Liver (tissue), 9 donors: ENCODE results near the gene ESRRB. TPM values are rescaled to one million over a fixed set of nuclear protein-coding genes. Genes with fewer than 3 reads are reported as not detected.

ENCODE experiments used
- DNase-seq: peaks from one replicate; pipeline ENCODE4 v3.0.0-alpha.2; 2017; ENCODE audit warnings: low spot score
- H3K27ac ChIP-seq, 2 donors: one replicate each; pipeline ENCODE4 v1.7.0; 2013; ENCODE audit warnings: inconsistent platforms in 2 of 2, low read length in 2 of 2, control low read depth in 1 of 2, low read depth in 1 of 2, mild to moderate bottlenecking in 1 of 2
- H3K27me3 ChIP-seq, 4 donors: one replicate each; pipeline versions ENCODE4 v1.6.1 to v1.7.0; 2013; ENCODE audit warnings: low read length in 3 of 4, inconsistent platforms in 1 of 4, mild to moderate bottlenecking in 1 of 4, moderate library complexity in 1 of 4; ENCODE audit not compliant: control insufficient read depth in 4 of 4, insufficient read depth in 4 of 4
- H3K36me3 ChIP-seq, 4 donors: one replicate each; pipeline versions ENCODE4 v1.6.1 to v1.7.0; 2013; ENCODE audit warnings: low read length in 3 of 4, mild to moderate bottlenecking in 3 of 4, low read depth in 1 of 4, moderate library complexity in 1 of 4; ENCODE audit not compliant: control insufficient read depth in 4 of 4, insufficient read depth in 3 of 4
- H3K4me1 ChIP-seq, 4 donors: one replicate each; pipeline versions ENCODE4 v1.6.1 to v1.7.0; 2013; ENCODE audit warnings: low read length in 3 of 4, mild to moderate bottlenecking in 3 of 4, moderate library complexity in 1 of 4; ENCODE audit not compliant: control insufficient read depth in 4 of 4, insufficient read depth in 4 of 4
- H3K4me3 ChIP-seq, 3 donors: one replicate each; pipeline versions ENCODE4 v1.6.1 to v1.7.0; 2013; ENCODE audit warnings: low read length in 3 of 3, control low read depth in 1 of 3, low read depth in 1 of 3, mild to moderate bottlenecking in 1 of 3
- H3K9ac ChIP-seq, 2 donors: one replicate each; pipeline ENCODE4 v1.7.0; 2013; ENCODE audit warnings: low read length in 2 of 2, mild to moderate bottlenecking in 2 of 2, moderate library complexity in 2 of 2, control low read depth in 1 of 2, low read depth in 1 of 2
- H3K9me3 ChIP-seq, 4 donors: one replicate each; pipeline versions ENCODE4 v1.6.1 to v1.7.0; 2013; ENCODE audit warnings: low read length in 3 of 4; ENCODE audit not compliant: control insufficient read depth in 4 of 4
- CTCF ChIP-seq: fragments of 150-350 bp; IDR thresholded peaks from 2 replicates; pipeline ENCODE4 v1.5.1; 2017; ENCODE audit warnings: improper control_type of control experiment, low read depth, low read length; ENCODE audit not compliant: missing input control
- EGR1 ChIP-seq, 2 donors: IDR thresholded peaks; 2 replicates each; pipeline ENCODE4 v1.6.1; 2016 to 2018; ENCODE audit warnings: antibody characterized with exemption in 2 of 2, low read depth in 2 of 2
- FOXA1 ChIP-seq: IDR thresholded peaks from 2 replicates; pipeline ENCODE4 v1.6.1; 2016; ENCODE audit warnings: antibody characterized with exemption
- FOXA2 ChIP-seq: IDR thresholded peaks from 2 replicates; pipeline ENCODE4 v1.6.1; 2016; ENCODE audit warnings: antibody characterized with exemption
- GABPA ChIP-seq, 2 donors: IDR thresholded peaks in 1 of 2; conservative IDR thresholded peaks in 1 of 2; 2 replicates each; pipeline ENCODE4 v1.6.1; 2016; ENCODE audit warnings: antibody characterized with exemption in 2 of 2, mild to moderate bottlenecking in 1 of 2, moderate library complexity in 1 of 2
- HNF4G ChIP-seq: IDR thresholded peaks from 2 replicates; pipeline ENCODE4 v1.6.1; 2016; ENCODE audit warnings: antibody characterized with exemption
- JUND ChIP-seq, 2 donors: IDR thresholded peaks; 2 replicates each; pipeline ENCODE4 v1.6.1; 2016; ENCODE audit warnings: antibody characterized with exemption in 2 of 2
- RAD21 ChIP-seq, 2 donors: IDR thresholded peaks; 2 replicates each; pipeline ENCODE4 v1.6.1; 2016; ENCODE audit warnings: antibody characterized with exemption in 2 of 2, mild to moderate bottlenecking in 2 of 2
- REST ChIP-seq: IDR thresholded peaks from 2 replicates; pipeline ENCODE4 v1.6.1; 2016; ENCODE audit warnings: antibody characterized with exemption, mild to moderate bottlenecking
- RXRA ChIP-seq, 2 donors: IDR thresholded peaks; 2 replicates each; pipeline ENCODE4 v1.6.1; 2017 to 2018; ENCODE audit warnings: antibody characterized with exemption in 2 of 2, mild to moderate bottlenecking in 1 of 2
- SP1 ChIP-seq: IDR thresholded peaks from 2 replicates; pipeline ENCODE4 v1.6.1; 2018; ENCODE audit warnings: antibody characterized with exemption, mild to moderate bottlenecking
- TAF1 ChIP-seq: conservative IDR thresholded peaks from 2 replicates; pipeline ENCODE4 v1.6.1; 2016; ENCODE audit warnings: antibody characterized with exemption, mild to moderate bottlenecking
- WGBS: extraction: QIAGEN DNeasy Blood & Tissue Kit; methylation state at CpG from one replicate; pipeline ENCODE4 v1.1.7; 2013; 5-methylcytosine and 5-hydroxymethylcytosine counted together
- polyA plus RNA-seq, 2 donors: library from polyadenylated mRNA; stranded (reverse) in 1 of 2; unstranded in 1 of 2; fragments of 200-250 nt in 1 of 2; fragments of >200 nt in 1 of 2; fragmentation: Nextera tagmentation in 1 of 2; extraction: Ambion mirVana in 1 of 2; gene quantifications; one replicate each; pipeline versions ENCODE4 v1.2.1 to v1.2.3, GENCODE V29; 2013 to 2015
- total RNA-seq, 2 donors: library from RNA; depleted of rRNA; stranded (reverse); fragments of >200 nt; gene quantifications; one replicate each; pipeline ENCODE4 v1.2.3, GENCODE V29; 2014
- donor health status: healthy.
- donor health status: healthy.
- donor health status: healthy.
- donor health status: healthy.
- donor health status: healthy.

ESRRB gene
- total and polyA plus RNA-seq, 4 donors, result 0.08 to 0.21 (median 0.11) TPM

GRCh38 chr14:76391981-76392690, 16.2 kb downstream of the ESRRB start:
- Histone ChIP-seq H3K36me3 (no peaks in the 10 kb centered on the region), H3K4me1 (no peaks in the 10 kb centered on the region), H3K4me3 (no peak overlapping the region), H3K9me3 (no peaks in the 10 kb centered on the region), H3K9ac (no peak overlapping the region), H3K27me3 (no peaks in the 10 kb centered on the region), H3K27ac (no peak overlapping the region)
- 83% methylated on average over 12 of the region's 12 CpGs for WGBS
- TF ChIP-seq JUND (IDR thresholded peaks at IDR 0.05), result no peak
- no peak for TF ChIP-seq GABPA (IDR thresholded peaks at IDR 0.05 in 1 of 2, conservative IDR thresholded peaks at IDR 0.05 in 1 of 2)
- no peak for TF ChIP-seq REST
- no peak for TF ChIP-seq FOXA2
- TF ChIP-seq HNF4G, result no peak
- no peak for TF ChIP-seq TAF1
- DNase-seq, result no peak

DNA sequence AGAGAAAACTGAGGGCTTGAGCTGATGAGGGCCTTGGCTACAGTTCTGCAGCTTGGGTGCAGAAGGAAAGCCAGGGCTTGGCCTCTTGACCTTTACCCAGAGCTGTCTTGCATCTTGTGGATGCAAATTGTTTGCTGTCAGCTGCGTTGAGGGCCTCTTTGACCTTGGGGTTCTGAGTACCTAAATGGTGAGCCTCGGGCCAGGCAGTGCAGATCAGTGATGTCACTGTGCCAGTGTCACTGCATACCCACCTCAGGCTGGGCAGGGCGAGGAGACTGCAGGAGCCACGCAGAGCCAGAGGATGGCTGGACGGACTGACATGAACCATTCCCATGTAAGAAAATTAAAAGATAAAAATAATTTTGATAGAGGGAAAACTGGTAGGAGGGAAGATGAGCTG, 18.6 kb downstream of the ESRRB start:
- Histone ChIP-seq H3K27ac (no peak overlapping the region), H3K9ac (no peak overlapping the region), H3K4me1 (no peaks in the 10 kb centered on the region), H3K9me3 (no peaks in the 10 kb centered on the region), H3K27me3 (no peaks in the 10 kb centered on the region), H3K4me3 (no peak overlapping the region), H3K36me3 (no peaks in the 10 kb centered on the region)
- 80% methylated on average over 5 of the region's 5 CpGs for WGBS
- TF ChIP-seq HNF4G (no peak), CTCF (no peak), FOXA2 (no peak), JUND (IDR thresholded peaks at IDR 0.05) (no peak), SP1 (no peak), RXRA (IDR thresholded peaks at IDR 0.05) (no peak), RAD21 (IDR thresholded peaks at IDR 0.05) (no peak), EGR1 (IDR thresholded peaks at IDR 0.05; ENCODE audit: low read depth in 2 of 2) (no peak), REST (no peak), FOXA1 (no peak)
- no peak for DNase-seq
